UCSD-AML1 (cell line): ENCODE data around the gene TFF3.
"Not testable (repeated sequence)": the region's sequence is repeated elsewhere in the genome, so short reads cannot be mapped to it uniquely, and the experiment has no call there.

Source experiments
- DNase-seq: peaks from one replicate; lab custom pipeline; 2025; ENCODE audit not compliant: unreplicated experiment; lab: John Stamatoyannopoulos, UW

Gene TFF3

GRCh38 chr21:42306366-42307035, 8.7 kb downstream of the TFF3 start:
- peak; percentile 62 for DNase-seq

GRCh38 chr21:42305707-42306147, 9.5 kb downstream of the TFF3 start:
- DNase-seq = no peak

- no peak for DNase-seq
Measured at GRCh38 chr21:42304556-42305454, 10.4 kb downstream of the TFF3 start.

GRCh38 chr21:42303443-42303842, 11.8 kb downstream of the TFF3 start:
- DNase-seq = no peak

GRCh38 chr21:42302794-42303193, 12.4 kb downstream of the TFF3 start:
- no peak for DNase-seq

GRCh38 chr21:42302076-42302650, 13.0 kb downstream of the TFF3 start:
- DNase-seq = peak; percentile 65

GRCh38 chr21:42301371-42302075, 13.7 kb downstream of the TFF3 start:
- DNase-seq = peak; percentile 65

GRCh38 chr21:42300956-42301355, 14.3 kb downstream of the TFF3 start:
- no peak for DNase-seq

- DNase-seq = no peak
Measured at GRCh38 chr21:42300045-42300583, 15.1 kb downstream of the TFF3 start.

- peak; percentile 33 for DNase-seq
Measured at GRCh38 chr21:42299324-42300044, 15.7 kb downstream of the TFF3 start.

GRCh38 chr21:42298657-42299056, 16.6 kb downstream of the TFF3 start:
- no peak for DNase-seq

- no peak for DNase-seq
Measured at GRCh38 chr21:42298237-42298636, 17.0 kb downstream of the TFF3 start.

GRCh38 chr21:42297377-42297776, 17.8 kb downstream of the TFF3 start:
- no peak for DNase-seq

GRCh38 chr21:42296501-42296900, 18.7 kb downstream of the TFF3 start:
- no peak for DNase-seq

GRCh38 chr21:42295845-42296244, 19.4 kb downstream of the TFF3 start:
- DNase-seq = no peak

- DNase-seq = no peak
Measured at GRCh38 chr21:42294273-42294880, 20.8 kb downstream of the TFF3 start.

- DNase-seq = no peak
Measured at GRCh38 chr21:42293649-42294272, 21.4 kb downstream of the TFF3 start.

- not testable (repeated sequence) for DNase-seq
Measured at GRCh38 chr21:42292563-42293142, 22.6 kb downstream of the TFF3 start.
